GM21529 (cell line): ENCODE data around the gene DICER1.
"Not testable (repeated sequence)": the region's sequence is repeated elsewhere in the genome, so short reads cannot be mapped to it uniquely, and the experiment has no call there.

Source experiments
- ATAC-seq: cut with Tn5 transposase; IDR thresholded peaks from one replicate; pipeline ENCODE4 v1.9.1; 2021; ENCODE audit not compliant: unreplicated experiment

Gene DICER1, protein sequence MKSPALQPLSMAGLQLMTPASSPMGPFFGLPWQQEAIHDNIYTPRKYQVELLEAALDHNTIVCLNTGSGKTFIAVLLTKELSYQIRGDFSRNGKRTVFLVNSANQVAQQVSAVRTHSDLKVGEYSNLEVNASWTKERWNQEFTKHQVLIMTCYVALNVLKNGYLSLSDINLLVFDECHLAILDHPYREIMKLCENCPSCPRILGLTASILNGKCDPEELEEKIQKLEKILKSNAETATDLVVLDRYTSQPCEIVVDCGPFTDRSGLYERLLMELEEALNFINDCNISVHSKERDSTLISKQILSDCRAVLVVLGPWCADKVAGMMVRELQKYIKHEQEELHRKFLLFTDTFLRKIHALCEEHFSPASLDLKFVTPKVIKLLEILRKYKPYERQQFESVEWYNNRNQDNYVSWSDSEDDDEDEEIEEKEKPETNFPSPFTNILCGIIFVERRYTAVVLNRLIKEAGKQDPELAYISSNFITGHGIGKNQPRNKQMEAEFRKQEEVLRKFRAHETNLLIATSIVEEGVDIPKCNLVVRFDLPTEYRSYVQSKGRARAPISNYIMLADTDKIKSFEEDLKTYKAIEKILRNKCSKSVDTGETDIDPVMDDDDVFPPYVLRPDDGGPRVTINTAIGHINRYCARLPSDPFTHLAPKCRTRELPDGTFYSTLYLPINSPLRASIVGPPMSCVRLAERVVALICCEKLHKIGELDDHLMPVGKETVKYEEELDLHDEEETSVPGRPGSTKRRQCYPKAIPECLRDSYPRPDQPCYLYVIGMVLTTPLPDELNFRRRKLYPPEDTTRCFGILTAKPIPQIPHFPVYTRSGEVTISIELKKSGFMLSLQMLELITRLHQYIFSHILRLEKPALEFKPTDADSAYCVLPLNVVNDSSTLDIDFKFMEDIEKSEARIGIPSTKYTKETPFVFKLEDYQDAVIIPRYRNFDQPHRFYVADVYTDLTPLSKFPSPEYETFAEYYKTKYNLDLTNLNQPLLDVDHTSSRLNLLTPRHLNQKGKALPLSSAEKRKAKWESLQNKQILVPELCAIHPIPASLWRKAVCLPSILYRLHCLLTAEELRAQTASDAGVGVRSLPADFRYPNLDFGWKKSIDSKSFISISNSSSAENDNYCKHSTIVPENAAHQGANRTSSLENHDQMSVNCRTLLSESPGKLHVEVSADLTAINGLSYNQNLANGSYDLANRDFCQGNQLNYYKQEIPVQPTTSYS (N-terminal part only)

DNA sequence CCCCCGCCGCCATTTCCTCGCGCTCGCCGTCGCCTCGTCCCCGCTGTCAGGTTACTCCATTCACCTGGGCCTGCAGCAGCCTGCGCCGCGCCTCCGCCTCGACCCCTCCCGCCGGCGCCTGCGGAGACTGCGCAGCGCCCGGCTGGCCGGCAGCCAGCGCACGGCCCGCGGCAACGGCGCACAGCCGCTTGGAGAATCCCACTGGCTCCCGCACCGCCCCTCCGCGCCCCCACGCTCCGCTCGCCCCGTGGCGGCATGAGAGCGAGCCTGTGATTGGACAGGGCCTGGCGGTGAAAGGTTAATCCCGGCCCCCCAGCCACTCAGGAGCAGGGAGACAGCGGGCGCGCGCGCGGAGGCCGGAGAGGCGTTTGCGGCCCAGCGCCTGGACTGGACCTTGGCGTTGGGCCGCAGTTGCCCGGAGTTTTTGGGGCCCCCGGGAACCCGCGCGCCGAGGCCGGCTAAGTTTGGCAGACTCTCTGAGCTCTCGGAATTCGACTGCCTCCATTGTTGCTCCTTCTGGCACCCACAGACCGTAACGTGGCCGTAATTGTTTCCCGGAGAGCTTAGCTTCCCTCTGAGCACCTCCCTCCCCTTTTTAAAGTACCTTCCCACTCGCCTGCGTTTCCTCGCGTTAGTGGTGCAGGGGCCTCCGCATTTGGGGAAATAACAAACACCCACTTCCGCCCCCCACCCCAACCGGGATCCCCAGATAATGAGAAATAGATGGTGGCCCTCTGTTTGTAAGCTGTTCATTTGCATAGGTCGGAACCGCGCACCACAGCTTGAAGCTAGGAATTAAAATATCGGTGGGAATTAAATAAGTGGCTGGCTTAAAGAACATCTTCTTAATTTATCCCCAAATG, at the start of gene DICER1:
TSS of gene DICER1 (minus strand) at position 203 of the 863 bp plus-strand sequence. CDS start 24,071 bp downstream, outside the sequence.
- peak; percentile 79 for ATAC-seq

DNA sequence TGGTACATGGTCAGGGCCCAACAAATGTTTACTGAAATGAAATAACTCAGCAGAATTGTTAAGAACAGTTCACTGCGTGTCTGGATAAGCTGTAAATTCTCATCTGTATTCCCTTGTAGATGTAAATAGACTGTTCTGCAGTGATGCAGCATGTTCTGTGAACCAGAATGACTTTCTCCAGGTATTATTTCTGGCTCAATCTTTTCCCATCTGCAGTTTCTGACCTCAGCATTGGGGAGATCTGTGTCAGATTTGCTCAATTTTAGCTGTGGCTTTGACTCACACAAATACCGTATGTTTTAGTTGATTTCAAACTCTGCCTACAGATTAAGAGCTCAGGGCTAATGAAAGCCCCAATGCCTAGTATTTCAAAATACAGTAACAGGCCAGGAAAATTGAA, 49.2 kb upstream of the DICER1 start:
- ATAC-seq, result no peak

DNA sequence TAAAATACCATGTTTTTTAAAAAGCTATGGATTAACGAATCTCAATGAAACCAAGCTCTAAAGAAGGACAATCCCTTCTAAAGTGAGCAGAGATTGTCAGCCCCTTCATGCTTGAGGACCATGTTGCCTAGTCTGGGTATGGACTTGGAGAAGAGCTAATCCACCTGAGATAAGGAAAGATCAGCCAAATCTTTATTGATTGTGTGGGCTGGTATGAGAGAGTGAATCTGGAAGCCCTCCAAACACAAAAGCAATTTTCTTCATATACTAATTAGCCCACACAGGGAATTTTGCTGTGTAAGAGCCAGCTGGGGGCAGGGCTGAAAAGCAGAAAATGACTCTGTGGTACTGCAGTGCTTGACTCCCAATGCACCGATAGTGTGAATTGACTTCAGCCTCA, 47.4 kb upstream of the DICER1 start:
- ATAC-seq, result no peak

DNA sequence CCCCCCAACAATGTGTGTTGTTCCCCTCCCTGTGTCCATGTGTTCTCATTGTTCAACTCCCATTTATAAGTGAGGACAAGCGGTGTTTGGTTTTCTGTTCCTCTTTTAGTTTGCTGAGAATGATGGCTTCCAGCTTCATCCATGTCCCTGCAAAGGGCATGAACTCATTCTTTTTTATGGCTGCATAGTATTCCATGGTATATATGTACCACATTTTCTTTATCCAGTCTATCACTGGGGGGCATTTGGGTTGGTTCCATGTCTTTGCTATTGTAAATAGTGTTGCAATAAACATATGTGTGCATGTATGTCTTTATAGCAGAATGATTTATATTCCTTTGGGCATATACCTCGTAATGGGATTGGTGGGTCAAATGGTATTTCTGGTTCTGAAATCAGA, 44.4 kb upstream of the DICER1 start:
- ATAC-seq, result not testable (repeated sequence)

DNA sequence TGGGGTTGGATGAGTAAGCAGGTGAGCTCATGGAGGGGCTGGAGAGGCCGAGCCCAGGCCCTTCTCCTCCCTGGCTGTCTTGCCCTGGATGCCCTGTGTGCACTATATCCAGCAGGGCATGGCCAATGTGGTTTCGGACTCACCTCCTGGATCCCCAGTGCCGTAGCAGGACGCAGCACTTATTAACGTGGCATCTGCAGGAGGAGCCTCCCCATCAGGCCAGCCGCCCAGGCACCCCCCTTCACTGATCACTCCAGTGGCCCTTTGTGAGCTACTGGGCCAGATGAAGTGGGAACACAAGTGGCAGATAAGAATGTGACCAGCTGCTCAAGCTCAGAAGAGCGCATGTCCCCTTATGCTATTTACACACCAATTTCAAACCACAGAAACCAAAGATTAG, 43.1 kb upstream of the DICER1 start:
- no peak for ATAC-seq

DNA sequence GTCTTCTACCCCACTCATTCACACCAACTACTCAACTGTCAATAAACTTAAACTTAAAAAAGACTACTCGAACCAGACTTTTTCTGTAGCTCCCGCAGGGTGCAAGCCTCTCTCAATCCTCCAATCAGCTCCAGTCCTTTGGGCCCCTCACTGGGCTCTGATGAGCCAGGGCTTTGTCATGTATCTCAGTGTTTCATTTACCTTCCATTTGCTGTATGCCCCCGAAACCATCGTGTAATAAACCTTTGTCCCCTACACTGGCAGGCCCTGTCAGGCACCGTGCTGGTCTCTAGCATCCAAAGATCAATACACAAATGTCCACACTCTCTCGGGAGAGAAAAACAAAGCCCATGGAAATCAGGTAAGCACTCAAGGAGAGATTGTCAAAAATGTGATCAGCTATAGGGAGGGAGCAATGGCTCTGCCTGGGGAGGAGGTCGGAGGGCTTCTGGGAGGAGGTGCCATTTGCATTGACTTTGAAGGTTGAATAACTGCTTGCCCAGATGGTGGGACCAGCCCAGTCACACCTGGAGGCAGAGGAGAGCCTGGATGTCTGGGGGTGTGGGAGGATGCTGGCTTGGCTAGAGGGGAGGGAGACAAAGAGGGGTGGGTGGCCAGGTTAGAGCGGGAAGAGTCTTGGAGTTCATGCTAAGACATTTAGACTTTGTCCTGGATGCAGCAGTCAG, 42.1 kb upstream of the DICER1 start:
- no peak for ATAC-seq

DNA sequence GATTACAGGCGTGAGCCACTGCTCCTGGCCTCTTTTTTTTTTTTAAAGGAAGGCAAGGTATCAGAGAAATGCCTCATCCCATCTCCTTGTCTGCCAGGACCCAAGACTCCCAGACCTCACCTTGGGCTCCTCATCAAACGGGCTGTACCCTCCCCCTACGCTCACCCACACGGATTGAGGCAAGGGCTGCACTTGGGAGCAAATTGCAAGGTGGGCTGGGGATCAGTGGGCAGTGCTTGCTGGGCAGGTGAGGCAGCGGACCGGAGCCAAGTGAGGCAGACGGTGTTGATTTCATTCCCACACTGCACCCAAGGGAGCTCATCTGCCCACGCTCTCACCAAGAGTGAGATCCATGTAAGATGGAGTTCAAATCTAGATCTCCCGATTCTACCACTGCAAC, 41.0 kb upstream of the DICER1 start:
- ATAC-seq, result no peak

DNA sequence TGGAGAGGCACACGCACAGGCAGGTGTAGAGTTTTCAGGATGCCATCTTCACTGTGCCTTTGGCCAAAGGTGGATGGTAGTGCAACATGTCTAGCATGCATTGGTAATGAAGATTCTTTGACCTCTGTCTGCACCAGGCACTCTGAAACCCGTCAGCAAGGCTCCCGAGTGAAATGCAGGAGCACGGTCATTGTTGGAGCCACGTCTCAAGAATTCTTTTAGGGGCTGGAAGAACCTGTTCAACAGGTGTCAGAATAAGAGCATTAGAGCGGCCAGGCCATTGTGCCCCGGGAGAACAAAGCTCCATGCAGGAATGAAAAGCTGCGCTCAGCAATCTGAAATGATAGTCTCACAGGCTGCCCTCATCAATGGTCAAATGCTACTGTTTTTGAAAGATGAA, 40.2 kb upstream of the DICER1 start:
- ATAC-seq, result no peak

DNA sequence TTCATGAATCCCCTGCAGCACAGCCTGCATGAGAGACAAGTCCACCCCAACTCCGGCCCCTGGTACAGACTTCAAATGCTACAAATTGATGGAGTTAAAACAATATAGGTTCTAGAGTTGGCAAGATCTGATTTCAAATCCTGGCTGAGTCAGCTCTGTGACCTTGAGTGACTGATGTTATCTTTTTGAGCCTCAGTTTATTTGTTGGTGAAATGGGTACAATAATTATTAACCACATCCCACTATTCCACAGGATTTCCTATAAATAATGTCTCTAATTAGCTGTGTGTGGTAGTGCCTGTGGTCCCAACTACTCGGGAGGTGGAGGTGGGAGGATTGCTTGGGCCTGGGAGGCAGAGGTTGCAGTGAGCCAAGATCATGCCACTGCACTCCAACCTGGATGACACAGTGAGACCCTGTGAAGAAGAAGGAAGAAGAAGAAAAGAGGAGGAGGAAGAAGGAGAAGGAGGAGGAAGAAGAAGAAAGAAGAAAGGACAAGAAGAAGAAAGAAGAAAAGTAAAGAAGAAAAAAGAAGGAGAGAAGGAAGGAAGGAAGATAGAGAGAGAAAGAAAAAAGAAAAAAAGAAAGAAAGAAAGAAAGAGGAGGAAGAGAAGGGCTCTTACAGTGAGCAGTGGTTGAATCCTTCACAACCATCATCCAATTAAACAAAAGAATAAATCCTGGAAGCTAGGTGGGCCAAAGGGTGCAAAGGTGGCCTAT, 39.7 kb upstream of the DICER1 start:
- ATAC-seq, result no peak

DNA sequence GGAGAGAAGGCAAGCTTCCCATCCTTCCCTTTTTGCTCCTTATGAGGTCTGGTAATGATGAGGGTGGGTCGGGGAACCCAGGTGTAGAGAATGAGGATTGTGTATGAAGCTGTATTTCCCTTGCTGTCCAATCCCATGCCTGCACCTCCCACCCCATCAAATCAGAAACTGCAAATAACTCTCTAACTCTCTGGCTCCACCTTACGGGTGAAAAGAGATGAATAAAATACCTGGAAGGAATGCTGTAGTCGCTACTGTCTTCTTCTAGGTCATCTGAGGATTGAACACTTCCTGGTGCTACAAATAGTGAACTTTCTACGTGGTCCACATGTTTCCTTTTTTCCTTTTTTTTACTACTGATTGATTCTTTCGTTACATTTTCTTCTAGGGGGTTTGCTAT, 38.9 kb upstream of the DICER1 start:
- ATAC-seq, result no peak

DNA sequence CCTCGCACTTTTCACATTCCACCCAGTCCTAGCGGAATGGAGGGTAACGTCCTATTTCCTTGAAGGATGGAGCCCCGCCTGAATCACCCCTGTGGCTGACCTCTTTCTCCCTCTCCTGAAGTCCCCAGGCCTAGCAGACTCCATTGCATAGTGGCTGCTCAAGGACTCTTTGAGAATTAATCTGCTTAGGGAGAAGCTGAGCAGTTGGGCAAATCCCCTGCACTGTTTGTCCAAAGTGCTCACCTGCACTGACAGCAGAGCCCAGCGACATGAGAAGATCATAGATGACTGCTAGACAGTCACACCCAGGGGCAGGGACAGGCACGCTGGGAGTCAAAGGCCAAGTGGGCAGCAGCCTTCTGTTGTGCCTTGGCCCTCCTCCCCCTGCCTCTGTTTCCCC, 37.7 kb upstream of the DICER1 start:
- no peak for ATAC-seq

DNA sequence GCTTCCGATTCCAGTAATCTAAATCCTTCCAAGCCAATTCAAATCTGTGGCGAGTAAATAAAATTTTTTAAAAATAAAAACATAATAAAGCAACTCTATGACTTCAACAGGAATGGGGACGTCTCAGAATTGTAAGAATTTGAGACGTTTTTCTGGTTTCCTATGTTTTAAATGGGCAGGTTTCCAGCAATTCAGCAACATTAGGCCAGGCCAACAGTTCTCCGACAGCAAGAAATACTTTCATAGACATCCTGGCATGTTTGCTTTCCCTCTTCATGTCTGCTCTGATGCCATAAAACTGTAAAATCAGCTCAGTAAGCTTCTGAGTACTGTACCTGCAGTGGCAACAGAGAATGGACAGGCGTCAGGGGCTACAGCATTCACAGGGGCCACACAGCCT, 35.8 kb upstream of the DICER1 start:
- no peak for ATAC-seq

DNA sequence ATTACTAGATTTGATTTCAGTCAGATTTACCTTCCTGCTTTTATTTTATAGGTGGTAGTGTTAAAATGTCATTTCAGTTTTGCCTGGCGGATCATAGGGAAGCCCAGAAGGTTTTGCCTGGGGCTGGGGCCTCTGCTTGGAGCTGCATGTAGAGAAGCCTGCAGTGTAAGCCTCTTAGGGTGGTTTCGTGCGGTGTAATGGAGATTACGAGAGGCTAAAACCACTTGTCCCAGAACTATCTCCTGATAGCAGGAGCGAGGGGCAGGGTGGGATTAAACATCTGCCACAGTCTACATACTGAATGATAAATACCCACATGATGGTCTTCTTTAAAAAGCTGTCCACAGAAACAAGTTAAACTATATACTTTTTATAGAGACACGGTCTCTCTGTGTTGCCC, 35.0 kb upstream of the DICER1 start:
- no peak for ATAC-seq

DNA sequence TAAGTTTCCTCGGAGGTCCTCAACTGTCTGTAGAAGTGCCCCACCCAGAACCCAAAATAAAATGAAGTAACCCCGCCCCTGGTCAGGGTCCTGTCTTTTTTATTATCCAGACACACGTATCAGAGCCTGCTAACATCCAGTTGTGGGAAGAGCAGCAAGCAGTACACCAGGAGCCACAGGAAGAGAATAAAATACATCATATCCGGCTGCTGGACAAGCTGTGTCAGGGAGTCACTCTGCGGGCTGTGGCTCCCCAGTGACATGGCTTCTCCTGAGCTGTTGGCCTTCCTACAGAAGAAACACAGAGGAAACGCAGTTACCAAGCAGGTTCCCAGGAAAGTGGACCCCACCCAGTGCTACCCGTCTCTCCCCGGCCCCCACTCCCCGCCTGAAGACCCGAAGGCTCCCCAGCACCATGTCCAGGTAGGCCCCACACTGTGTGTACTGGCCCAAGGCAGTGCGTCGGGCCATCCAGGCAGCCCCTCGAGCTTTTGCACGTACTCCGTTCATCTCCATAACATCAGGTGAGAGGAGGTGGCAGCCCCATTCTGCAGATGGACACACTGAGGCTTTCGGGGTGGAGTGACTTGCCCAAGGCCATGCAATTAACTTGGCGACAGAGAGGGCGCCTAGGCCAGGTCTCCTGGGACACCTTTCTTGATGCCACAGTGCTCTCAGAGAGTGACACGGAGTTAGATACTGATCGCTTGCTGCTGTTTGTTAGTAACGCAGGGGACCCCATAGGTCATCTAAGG, 34.3 kb upstream of the DICER1 start:
- no peak for ATAC-seq

DNA sequence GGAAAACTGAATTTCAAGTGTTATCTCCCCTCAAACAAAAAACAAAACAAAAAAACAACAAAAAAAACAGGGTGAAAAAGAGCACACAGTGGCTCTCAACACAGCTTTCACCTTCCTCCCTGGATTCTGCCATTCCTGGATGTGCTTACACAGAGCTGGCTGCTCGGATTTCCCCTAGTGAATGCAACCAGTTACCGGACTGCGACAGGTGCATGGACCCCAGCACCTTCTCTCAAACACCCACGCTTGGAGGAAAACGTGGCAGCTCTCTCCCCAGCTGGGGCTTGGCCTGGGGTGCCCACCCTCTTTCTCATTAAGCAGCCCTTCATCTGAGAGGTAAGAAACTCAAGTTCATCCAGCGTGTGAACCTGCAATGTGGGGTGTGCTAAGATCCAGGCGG, 33.5 kb upstream of the DICER1 start:
- ATAC-seq, result no peak

DNA sequence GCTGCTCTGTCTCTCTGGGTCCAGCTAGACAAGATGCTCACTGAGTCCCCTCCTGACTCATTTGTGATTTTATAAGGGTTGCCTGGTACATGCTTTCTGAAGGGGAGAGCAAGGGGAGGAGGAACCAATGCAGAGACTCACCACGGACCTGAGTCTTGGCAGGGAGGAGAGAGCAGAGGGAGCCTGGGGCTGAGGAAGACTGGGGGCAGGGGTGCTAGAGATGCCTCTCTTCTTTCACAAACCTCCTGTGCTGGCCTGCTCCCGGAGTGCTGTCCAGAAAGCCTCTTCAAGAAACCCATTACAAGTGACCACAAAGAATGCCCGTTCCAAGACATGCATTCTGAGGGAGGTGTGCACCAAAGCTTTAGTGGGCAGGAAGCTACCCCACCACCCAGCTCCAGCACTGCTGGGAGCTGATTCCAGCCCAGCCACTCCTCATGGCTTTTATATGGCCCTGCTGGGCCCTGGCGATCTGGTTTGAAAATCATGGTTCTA, 33.1 kb upstream of the DICER1 start:
- ATAC-seq, result no peak

DNA sequence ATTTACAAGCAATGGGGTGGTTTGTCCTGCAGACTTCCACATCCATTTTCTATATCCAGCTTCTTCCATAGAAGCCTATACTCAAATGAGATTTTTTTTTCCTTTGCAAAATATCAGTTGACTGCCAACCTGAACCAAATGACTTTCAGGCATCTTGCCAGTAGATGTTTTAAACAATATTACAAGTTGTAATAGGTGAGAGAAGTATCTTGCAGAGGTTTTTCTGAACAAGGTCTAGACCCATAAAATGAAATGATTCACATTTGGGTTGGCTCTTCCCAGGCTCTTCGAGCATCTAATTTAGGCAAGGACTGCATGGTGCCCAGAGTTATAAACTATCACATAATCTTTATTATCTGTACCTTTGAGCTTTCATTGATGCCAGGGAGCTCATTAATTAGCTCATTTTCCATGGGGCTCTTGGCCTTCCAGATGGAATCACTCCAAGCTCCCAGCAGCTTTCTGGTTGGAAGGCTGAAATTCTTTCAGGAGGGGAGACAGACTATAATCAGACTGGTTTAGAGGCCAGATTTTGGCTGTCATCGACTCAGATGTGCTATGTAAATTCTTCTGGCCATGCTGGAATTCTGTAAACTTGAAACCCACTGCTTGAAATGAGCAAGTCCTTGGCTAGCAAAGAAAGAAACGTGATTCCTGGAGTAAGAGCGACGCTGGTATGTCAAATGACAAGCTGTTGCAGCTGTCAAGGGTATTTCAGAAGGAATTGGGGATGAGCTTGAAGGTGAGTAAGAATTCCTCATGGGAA, 32.2 kb upstream of the DICER1 start:
- ATAC-seq, result no peak

DNA sequence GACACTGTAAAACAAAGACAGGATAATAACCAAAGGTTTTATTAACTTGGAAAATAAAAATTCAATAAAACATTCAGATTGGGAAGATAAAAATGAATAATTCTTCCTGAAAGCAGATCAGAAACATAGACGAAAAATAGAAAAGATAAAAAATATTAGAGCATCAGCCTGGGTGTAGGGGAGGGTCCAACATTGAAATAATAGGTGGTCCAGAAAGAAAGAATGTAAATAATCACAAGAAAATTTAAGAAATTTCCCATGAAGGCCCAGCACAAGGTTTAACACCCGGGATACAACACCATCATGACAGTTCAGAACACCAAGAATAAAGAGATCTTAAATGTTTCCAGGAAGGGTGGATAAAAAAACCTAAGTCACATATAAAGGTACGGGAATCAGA, 31.1 kb upstream of the DICER1 start:
- no peak for ATAC-seq
